Midbrain (tissue), 1 donor: Measurements from ENCODE around the gene GATA6.
"Not testable (repeated sequence)": the region's sequence is repeated elsewhere in the genome, so short reads cannot be mapped to it uniquely, and the experiment has no call there.

ENCODE experiments used
- DNase-seq: peaks from one replicate; lab custom pipeline; 2025; lab: John Stamatoyannopoulos, UW

The GATA6 gene

GRCh38 chr18:22204996-22205395, 35.6 kb downstream of the GATA6 start:
- DNase-seq = no peak

GRCh38 chr18:22207021-22207758, 37.8 kb downstream of the GATA6 start:
- DNase-seq = no peak

- no peak for DNase-seq
These were observed 40.9 kb downstream of the GATA6 start for GRCh38 chr18:22210311-22210754.

- DNase-seq = no peak
These were observed 42.3 kb downstream of the GATA6 start for GRCh38 chr18:22211657-22212056.

- DNase-seq = no peak
These were observed 44.1 kb downstream of the GATA6 start for GRCh38 chr18:22213333-22213973.

GRCh38 chr18:22214731-22215528, 45.5 kb downstream of the GATA6 start:
- DNase-seq = no peak

- no peak for DNase-seq
These were observed 49.4 kb downstream of the GATA6 start for GRCh38 chr18:22218835-22219234.

- no peak for DNase-seq
These were observed 50.4 kb downstream of the GATA6 start for GRCh38 chr18:22219568-22220355.

GRCh38 chr18:22220585-22220984, 51.2 kb downstream of the GATA6 start:
- DNase-seq = not testable (repeated sequence)

- DNase-seq = no peak
These were observed 52.0 kb downstream of the GATA6 start for GRCh38 chr18:22221350-22221749.

- no peak for DNase-seq
These were observed 54.0 kb downstream of the GATA6 start for GRCh38 chr18:22223254-22223964.

- no peak for DNase-seq
These were observed 54.6 kb downstream of the GATA6 start for GRCh38 chr18:22223965-22224322.

- DNase-seq = no peak
These were observed 55.0 kb downstream of the GATA6 start for GRCh38 chr18:22224339-22224738.

- DNase-seq = no peak
These were observed 57.4 kb downstream of the GATA6 start for GRCh38 chr18:22226801-22227200.

- no peak for DNase-seq
These were observed 59.6 kb downstream of the GATA6 start for GRCh38 chr18:22228976-22229375.

GRCh38 chr18:22229456-22230124, 60.2 kb downstream of the GATA6 start:
- no peak for DNase-seq

- DNase-seq = no peak
These were observed 61.1 kb downstream of the GATA6 start for GRCh38 chr18:22230471-22230945.

GRCh38 chr18:22233266-22233665, 63.9 kb downstream of the GATA6 start:
- no peak for DNase-seq

- DNase-seq = no peak
These were observed 68.6 kb downstream of the GATA6 start for GRCh38 chr18:22238036-22238435.

- DNase-seq = no peak
These were observed 69.3 kb downstream of the GATA6 start for GRCh38 chr18:22238681-22239080.

- no peak for DNase-seq
These were observed 72.6 kb downstream of the GATA6 start for GRCh38 chr18:22241921-22242361.
